GM19099 (cell line): ENCODE data around the gene MSANTD2.

ENCODE experiments used
- POLR2A ChIP-seq: IDR thresholded peaks from 3 replicates; pipeline ENCODE4 v1.6.1; 2011; ENCODE audit warnings: low read depth; ENCODE audit not compliant: insufficient read length; ENCODE audit errors: extremely low read depth

Gene MSANTD2

GRCh38 chr11:124831897-124832296, 31.7 kb upstream of the MSANTD2 start:
- TF ChIP-seq POLR2A: no peak

GRCh38 chr11:124830749-124831148, 30.5 kb upstream of the MSANTD2 start:
- TF ChIP-seq POLR2A: no peak

- TF ChIP-seq POLR2A: no peak
Observed at GRCh38 chr11:124829986-124830385, 29.8 kb upstream of the MSANTD2 start.

- TF ChIP-seq POLR2A: no peak
Observed at GRCh38 chr11:124825876-124826275, 25.7 kb upstream of the MSANTD2 start.

- TF ChIP-seq POLR2A: no peak
Observed at GRCh38 chr11:124823512-124824376, 23.5 kb upstream of the MSANTD2 start.

- TF ChIP-seq POLR2A: no peak
Observed at GRCh38 chr11:124821995-124822730, 22.0 kb upstream of the MSANTD2 start.

GRCh38 chr11:124817036-124817435, 16.8 kb upstream of the MSANTD2 start:
- TF ChIP-seq POLR2A: no peak

GRCh38 chr11:124814739-124815138, 14.5 kb upstream of the MSANTD2 start:
- no peak for TF ChIP-seq POLR2A

- no peak for TF ChIP-seq POLR2A
Observed at GRCh38 chr11:124812876-124813275, 12.7 kb upstream of the MSANTD2 start.

GRCh38 chr11:124811399-124812125, 11.4 kb upstream of the MSANTD2 start:
- no peak for TF ChIP-seq POLR2A

- TF ChIP-seq POLR2A: no peak
Observed at GRCh38 chr11:124807660-124808270, 7.6 kb upstream of the MSANTD2 start.

GRCh38 chr11:124807201-124807600, 7.0 kb upstream of the MSANTD2 start:
- TF ChIP-seq POLR2A: no peak

GRCh38 chr11:124804884-124805283, 4.7 kb upstream of the MSANTD2 start:
- TF ChIP-seq POLR2A: no peak

- no peak for TF ChIP-seq POLR2A
Observed at GRCh38 chr11:124801636-124802312, 1.6 kb upstream of the MSANTD2 start.

- no peak for TF ChIP-seq POLR2A
Observed at GRCh38 chr11:124801014-124801413, 808 bp upstream of the MSANTD2 start.
